Fibroblast of lung (primary cell): ENCODE results near the gene TXLNB.

ENCODE experiments used
- CTCF ChIP-seq, 2 donors: IDR thresholded peaks in 1 of 2; conservative IDR thresholded peaks in 1 of 2; 1 replicate in 1 of 2; 2 replicates in 1 of 2; pipeline ENCODE4 v1.5.1; 2011 to 2012; ENCODE audit warnings: low read length in 2 of 2, control low read depth in 1 of 2, inconsistent platforms in 1 of 2, low read depth in 1 of 2, mild to moderate bottlenecking in 1 of 2
- EZH2 ChIP-seq: IDR thresholded peaks from 2 replicates; pipeline ENCODE4 v1.5.1; 2012; ENCODE audit warnings: low read length, control low read depth, mild to moderate bottlenecking; ENCODE audit errors: missing control alignments

GRCh38 chr6:139270249-139270648 lies 21.5 kb downstream of the TXLNB start:
- no peak for TF ChIP-seq CTCF (conservative IDR thresholded peaks at IDR 0.05 in 1 of 2, IDR thresholded peaks at IDR 0.05 in 1 of 2; ENCODE audit: low read depth in 1 of 2, low read length in 2 of 2)
- TF ChIP-seq EZH2, result no peak
